ENCODE measurements around the gene TPT1.

DNA sequence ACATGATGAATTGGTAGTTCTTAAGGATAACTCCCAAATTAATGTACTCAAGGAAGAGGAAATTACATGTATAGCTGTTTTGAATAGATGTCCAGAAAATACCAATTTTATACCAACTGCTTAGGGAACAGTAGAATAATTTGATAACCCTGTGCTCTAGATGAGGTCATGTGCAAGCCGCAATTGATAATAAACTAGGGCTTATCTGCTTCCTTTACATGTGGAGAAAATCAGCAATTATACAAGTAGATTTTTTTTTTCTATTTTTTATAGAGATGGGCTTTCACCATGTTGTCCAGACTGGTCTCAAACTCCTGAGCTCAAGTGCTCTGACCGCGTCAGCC, 9.3 kb downstream of the TPT1 start:
- TF ChIP-seq CTCF (conservative IDR thresholded peaks at IDR 0.05) (no peak), EZH2 (IDR thresholded peaks at IDR 0.05; ENCODE audit: low read depth) (no peak)
